Upper lobe of left lung (tissue), 4 donors: ENCODE measurements around the gene MYBPH.

Experiments
- CTCF ChIP-seq, 6 experiments: fragments of 450-650 bp in 4 of 6; fragments of 200-600 bp in 2 of 6; sonication (generic) in 2 of 6; IDR thresholded peaks; one replicate each; pipeline ENCODE4 v1.5.1; 2016 to 2019; ENCODE audit warnings: antibody characterized with exemption in 6 of 6
- EP300 ChIP-seq, 4 donors: sonication (generic); formaldehyde crosslinking; IDR thresholded peaks; one replicate each; pipeline ENCODE4 v1.5.1; 2017; ENCODE audit warnings: antibody characterized with exemption in 4 of 4, control low read depth in 2 of 4
- POLR2A ChIP-seq, 4 donors: fragments of 450-650 bp; IDR thresholded peaks; one replicate each; pipeline ENCODE4 v1.5.1; 2016 to 2017; ENCODE audit warnings: antibody characterized with exemption in 4 of 4, mild to moderate bottlenecking in 2 of 4
- POLR2AphosphoS5 ChIP-seq, 2 donors: sonication (generic); formaldehyde crosslinking; IDR thresholded peaks; one replicate each; pipeline ENCODE4 v1.5.1; 2017; ENCODE audit warnings: antibody characterized with exemption in 2 of 2

GRCh38 chr1:203178821-203179666 is 3.4 kb upstream of the MYBPH start:
- TF ChIP-seq CTCF (IDR thresholded peaks at IDR 0.05) (no peak), POLR2AphosphoS5 (IDR thresholded peaks at IDR 0.05) (no peak), POLR2A (IDR thresholded peaks at IDR 0.05) (no peak), EP300 (IDR thresholded peaks at IDR 0.05) (no peak)
